GM12892 (cell line): ENCODE data around the gene AOC3.

Experiments
- POLR2A ChIP-seq: IDR thresholded peaks from 2 replicates; pipeline ENCODE4 v1.6.1; 2011; ENCODE audit warnings: low read depth, low read length, control low read depth
- POLR2AphosphoS5 ChIP-seq: IDR thresholded peaks from 2 replicates; pipeline ENCODE4 v1.6.1; 2011; ENCODE audit warnings: low read depth, low read length, control low read depth

DNA sequence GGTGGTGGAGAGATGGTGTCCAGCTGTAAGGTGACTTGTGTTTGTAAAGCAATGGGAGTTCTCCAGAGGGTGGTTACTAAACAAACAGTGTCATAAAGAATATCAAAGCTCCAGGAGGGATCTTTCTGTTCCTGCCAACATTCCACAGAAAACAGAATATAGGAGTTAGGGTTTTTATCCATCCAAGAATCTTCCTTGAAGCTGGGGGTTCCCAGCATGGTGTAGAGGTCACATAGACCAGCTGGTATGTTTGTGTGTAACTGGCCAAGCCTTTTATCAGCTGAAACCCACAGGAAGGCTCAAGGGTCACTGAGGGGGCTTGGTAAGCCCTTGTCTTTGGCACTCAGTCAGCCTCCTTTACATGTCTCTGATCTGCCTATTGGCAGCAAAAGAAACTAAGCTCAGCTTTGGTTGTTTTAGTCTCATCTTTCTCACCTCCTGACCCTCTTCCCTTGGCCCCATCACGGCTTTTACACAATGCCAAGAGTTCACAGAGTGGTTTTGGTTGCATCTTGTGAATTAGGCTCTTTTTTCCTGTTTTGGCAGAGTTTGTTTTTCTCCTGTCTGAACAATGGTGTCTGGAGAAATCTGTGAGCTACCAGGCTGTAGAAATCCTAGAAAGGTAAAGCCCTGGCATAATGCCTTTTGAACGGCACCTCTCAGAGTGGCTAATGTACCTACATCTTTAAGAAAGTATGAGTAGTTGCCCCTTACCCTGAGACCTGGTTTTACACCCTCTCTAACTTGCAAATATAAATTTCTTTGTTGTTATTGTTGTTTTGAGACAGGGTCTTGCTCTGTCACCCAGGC lies 47.7 kb upstream of the AOC3 start:
- TF ChIP-seq POLR2A (no peak), POLR2AphosphoS5 (no peak)
